SK-N-SH treated with all-trans-retinoic acid at 6 μM for 48 hours (cell line): ENCODE measurements around the gene C10orf105.
A peak's percentile ranks its signal among the peaks of the same experiment; 100 is the strongest.

Experiments
- ATAC-seq: fragments of 200-7000 bp; cut with Tn5 transposase; 3 replicates; pipeline ENCODE4 v1.9.1; 2020; ENCODE audit warnings: mild to moderate bottlenecking, moderate library complexity
- BACH2 ChIP-seq: fragments of 250-450 bp; sonication (Bioruptor Pico); IDR thresholded peaks from 2 replicates; pipeline ENCODE4 v1.9.0; 2021; ENCODE audit warnings: mild to moderate bottlenecking, borderline replicate concordance
- CSDC2 ChIP-seq: fragments of 250-450 bp; sonication (Bioruptor Pico); IDR thresholded peaks from 2 replicates; pipeline ENCODE4 v1.5.0; 2020; ENCODE audit warnings: mild to moderate bottlenecking, moderate library complexity
- ESRRG ChIP-seq: fragments of 250-450 bp; sonication (Bioruptor Pico); IDR thresholded peaks from 2 replicates; pipeline ENCODE4 v1.6.1; 2021; ENCODE audit warnings: mild to moderate bottlenecking
- GLIS3 ChIP-seq: fragments of 250-450 bp; sonication (Bioruptor Pico); IDR thresholded peaks from 2 replicates; pipeline ENCODE4 v1.5.0; 2020; ENCODE audit warnings: mild to moderate bottlenecking, moderate library complexity
- ISL1 ChIP-seq: fragments of 250-450 bp; sonication (Bioruptor Pico); IDR thresholded peaks from 2 replicates; pipeline ENCODE4 v2.1.2; 2022; ENCODE audit warnings: mild to moderate bottlenecking, moderate library complexity
- OSR1 ChIP-seq: fragments of 250-450 bp; sonication (Bioruptor Pico); IDR thresholded peaks from 2 replicates; pipeline ENCODE4 v1.8.0; 2022; ENCODE audit warnings: moderate library complexity, mild to moderate bottlenecking, inconsistent platforms
- PPARA ChIP-seq: fragments of 250-450 bp; sonication (Bioruptor Pico); IDR thresholded peaks from 2 replicates; pipeline ENCODE4 v1.5.0; 2020; ENCODE audit warnings: mild to moderate bottlenecking, borderline replicate concordance
- RARB ChIP-seq: fragments of 250-450 bp; sonication (Bioruptor Pico); IDR thresholded peaks from 2 replicates; pipeline ENCODE4 v1.8.0; 2021; ENCODE audit warnings: mild to moderate bottlenecking, moderate library complexity
- SNAI2 ChIP-seq: fragments of 250-450 bp; sonication (Bioruptor Pico); IDR thresholded peaks from 2 replicates; pipeline ENCODE4 v1.5.0; 2020; ENCODE audit warnings: mild to moderate bottlenecking, moderate library complexity
- TCF4 ChIP-seq: fragments of 250-450 bp; sonication (Bioruptor Pico); IDR thresholded peaks from 2 replicates; pipeline ENCODE4 v1.8.0; 2021; ENCODE audit warnings: mild to moderate bottlenecking, moderate library complexity, borderline replicate concordance
- ZFP3 ChIP-seq: fragments of 250-450 bp; sonication (Bioruptor Pico); IDR thresholded peaks from 2 replicates; pipeline ENCODE4 v1.5.0; 2020; ENCODE audit warnings: mild to moderate bottlenecking, moderate library complexity
- ZFP30 ChIP-seq: fragments of 450-650 bp; formaldehyde crosslinking; IDR thresholded peaks from 2 replicates; pipeline ENCODE4 v1.5.0; 2022; ENCODE audit warnings: mild to moderate bottlenecking, moderate library complexity
- ZNF565 ChIP-seq: fragments of 450-650 bp; formaldehyde crosslinking; conservative IDR thresholded peaks from 2 replicates; pipeline ENCODE4 v1.5.0; 2020; ENCODE audit warnings: low read depth, mild to moderate bottlenecking, moderate library complexity
- ZNF70 ChIP-seq: fragments of 450-650 bp; formaldehyde crosslinking; IDR thresholded peaks from 2 replicates; pipeline ENCODE4 v1.5.0; 2020; ENCODE audit warnings: mild to moderate bottlenecking, moderate library complexity
- ZNF8 ChIP-seq: fragments of 450-650 bp; formaldehyde crosslinking; IDR thresholded peaks from 2 replicates; pipeline ENCODE4 v1.5.0; 2020; ENCODE audit warnings: mild to moderate bottlenecking, moderate library complexity
- TF ChIP-seq, protein P1 (sequence below): fragments of 250-450 bp; sonication (Bioruptor Pico); IDR thresholded peaks from 2 replicates; pipeline ENCODE4 v1.8.0; 2021; ENCODE audit warnings: low read depth, mild to moderate bottlenecking, moderate library complexity, borderline replicate concordance
- TF ChIP-seq, protein P2 (sequence below): fragments of 250-450 bp; sonication (Bioruptor Pico); IDR thresholded peaks from 2 replicates; pipeline ENCODE4 v1.5.1; 2020; ENCODE audit warnings: low read depth, mild to moderate bottlenecking, moderate library complexity
- TF ChIP-seq, protein P3 (sequence below): fragments of 250-450 bp; sonication (Bioruptor Pico); IDR thresholded peaks from 2 replicates; pipeline ENCODE4 v1.8.0; 2020; ENCODE audit warnings: mild to moderate bottlenecking, moderate library complexity, borderline replicate concordance
- TF ChIP-seq, protein P4 (sequence below): fragments of 250-450 bp; sonication (Bioruptor Pico); IDR thresholded peaks from 2 replicates; pipeline ENCODE4 v1.5.0; 2020; ENCODE audit warnings: mild to moderate bottlenecking, moderate library complexity
- TF ChIP-seq, protein P5 (sequence below): fragments of 250-450 bp; sonication (Bioruptor Pico); IDR thresholded peaks from 2 replicates; pipeline ENCODE4 v1.5.1; 2021; ENCODE audit warnings: mild to moderate bottlenecking, moderate library complexity

The C10orf105 gene, protein sequence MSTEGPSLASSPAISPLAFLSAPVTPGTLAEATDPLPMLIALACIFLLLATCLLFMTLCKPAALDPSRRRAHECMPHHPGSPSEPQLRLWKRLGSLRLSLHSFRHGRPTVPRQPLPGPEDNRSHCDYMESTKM

DNA sequence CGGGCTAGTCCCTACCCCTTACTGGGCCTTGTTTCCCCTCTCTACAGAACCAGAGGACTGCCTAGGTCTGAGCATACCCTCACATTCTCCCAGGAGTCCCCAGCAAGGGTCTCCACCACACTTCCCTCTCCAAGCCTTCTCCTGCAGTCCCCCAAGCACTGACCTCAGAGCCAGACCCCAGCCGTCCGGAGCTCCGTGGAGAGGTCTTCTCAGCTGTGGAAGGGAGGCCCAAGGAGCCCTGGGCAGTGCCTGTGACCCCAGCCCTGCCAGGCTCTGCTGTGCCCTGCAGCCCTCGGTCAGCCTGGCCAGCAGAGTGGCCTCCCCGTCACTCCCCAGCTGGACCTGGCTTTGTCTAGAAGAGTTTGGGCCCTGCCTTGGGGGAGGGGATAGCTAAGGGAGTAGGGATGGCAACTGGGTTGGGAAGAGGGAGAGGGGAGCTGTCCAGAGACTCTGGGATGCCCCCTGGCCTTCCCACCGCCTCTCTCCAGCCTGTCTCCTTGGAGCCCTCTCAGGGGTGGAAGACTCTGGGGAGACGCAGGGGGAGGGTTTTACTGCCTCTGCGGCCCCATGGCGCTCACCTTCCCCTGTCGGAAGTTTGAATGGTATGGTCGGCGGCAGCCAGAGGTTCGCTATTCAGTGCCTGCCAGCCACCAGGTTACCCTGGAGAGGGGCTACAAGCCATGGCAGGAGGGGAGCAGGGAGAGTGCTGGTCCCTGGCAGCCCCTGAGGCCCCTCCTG is at the start of gene C10orf105:
Gene C10orf105 (minus strand): TSS at position 315 of the 738 bp plus-strand sequence. CDS start 3,441 bp downstream, outside the sequence.
- TF ChIP-seq, protein P1, sequence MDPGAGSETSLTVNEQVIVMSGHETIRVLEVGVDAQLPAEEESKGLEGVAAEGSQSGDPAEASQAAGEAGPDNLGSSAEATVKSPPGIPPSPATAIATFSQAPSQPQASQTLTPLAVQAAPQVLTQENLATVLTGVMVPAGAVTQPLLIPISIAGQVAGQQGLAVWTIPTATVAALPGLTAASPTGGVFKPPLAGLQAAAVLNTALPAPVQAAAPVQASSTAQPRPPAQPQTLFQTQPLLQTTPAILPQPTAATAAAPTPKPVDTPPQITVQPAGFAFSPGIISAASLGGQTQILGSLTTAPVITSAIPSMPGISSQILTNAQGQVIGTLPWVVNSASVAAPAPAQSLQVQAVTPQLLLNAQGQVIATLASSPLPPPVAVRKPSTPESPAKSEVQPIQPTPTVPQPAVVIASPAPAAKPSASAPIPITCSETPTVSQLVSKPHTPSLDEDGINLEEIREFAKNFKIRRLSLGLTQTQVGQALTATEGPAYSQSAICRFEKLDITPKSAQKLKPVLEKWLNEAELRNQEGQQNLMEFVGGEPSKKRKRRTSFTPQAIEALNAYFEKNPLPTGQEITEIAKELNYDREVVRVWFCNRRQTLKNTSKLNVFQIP (CRISPR knock-in tag): no peak
- no peak for TF ChIP-seq BACH2 (CRISPR knock-in tag)
- TF ChIP-seq SNAI2: no peak
- no peak for TF ChIP-seq GLIS3 (CRISPR knock-in tag)
- no peak for TF ChIP-seq ISL1 (CRISPR knock-in tag)
- no peak for TF ChIP-seq RARB (CRISPR knock-in tag)
- TF ChIP-seq, protein P2, sequence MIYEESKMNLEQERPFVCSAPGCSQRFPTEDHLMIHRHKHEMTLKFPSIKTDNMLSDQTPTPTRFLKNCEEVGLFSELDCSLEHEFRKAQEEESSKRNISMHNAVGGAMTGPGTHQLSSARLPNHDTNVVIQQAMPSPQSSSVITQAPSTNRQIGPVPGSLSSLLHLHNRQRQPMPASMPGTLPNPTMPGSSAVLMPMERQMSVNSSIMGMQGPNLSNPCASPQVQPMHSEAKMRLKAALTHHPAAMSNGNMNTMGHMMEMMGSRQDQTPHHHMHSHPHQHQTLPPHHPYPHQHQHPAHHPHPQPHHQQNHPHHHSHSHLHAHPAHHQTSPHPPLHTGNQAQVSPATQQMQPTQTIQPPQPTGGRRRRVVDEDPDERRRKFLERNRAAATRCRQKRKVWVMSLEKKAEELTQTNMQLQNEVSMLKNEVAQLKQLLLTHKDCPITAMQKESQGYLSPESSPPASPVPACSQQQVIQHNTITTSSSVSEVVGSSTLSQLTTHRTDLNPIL (CRISPR knock-in tag): no peak
- TF ChIP-seq ZNF70: no peak
- TF ChIP-seq TCF4: no peak
- no peak for TF ChIP-seq ZNF8 (CRISPR knock-in tag)
- TF ChIP-seq ZNF565 (CRISPR knock-in tag): no peak
- TF ChIP-seq, protein P3, sequence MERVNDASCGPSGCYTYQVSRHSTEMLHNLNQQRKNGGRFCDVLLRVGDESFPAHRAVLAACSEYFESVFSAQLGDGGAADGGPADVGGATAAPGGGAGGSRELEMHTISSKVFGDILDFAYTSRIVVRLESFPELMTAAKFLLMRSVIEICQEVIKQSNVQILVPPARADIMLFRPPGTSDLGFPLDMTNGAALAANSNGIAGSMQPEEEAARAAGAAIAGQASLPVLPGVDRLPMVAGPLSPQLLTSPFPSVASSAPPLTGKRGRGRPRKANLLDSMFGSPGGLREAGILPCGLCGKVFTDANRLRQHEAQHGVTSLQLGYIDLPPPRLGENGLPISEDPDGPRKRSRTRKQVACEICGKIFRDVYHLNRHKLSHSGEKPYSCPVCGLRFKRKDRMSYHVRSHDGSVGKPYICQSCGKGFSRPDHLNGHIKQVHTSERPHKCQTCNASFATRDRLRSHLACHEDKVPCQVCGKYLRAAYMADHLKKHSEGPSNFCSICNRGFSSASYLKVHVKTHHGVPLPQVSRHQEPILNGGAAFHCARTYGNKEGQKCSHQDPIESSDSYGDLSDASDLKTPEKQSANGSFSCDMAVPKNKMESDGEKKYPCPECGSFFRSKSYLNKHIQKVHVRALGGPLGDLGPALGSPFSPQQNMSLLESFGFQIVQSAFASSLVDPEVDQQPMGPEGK (CRISPR knock-in tag): no peak
- TF ChIP-seq, protein P4, sequence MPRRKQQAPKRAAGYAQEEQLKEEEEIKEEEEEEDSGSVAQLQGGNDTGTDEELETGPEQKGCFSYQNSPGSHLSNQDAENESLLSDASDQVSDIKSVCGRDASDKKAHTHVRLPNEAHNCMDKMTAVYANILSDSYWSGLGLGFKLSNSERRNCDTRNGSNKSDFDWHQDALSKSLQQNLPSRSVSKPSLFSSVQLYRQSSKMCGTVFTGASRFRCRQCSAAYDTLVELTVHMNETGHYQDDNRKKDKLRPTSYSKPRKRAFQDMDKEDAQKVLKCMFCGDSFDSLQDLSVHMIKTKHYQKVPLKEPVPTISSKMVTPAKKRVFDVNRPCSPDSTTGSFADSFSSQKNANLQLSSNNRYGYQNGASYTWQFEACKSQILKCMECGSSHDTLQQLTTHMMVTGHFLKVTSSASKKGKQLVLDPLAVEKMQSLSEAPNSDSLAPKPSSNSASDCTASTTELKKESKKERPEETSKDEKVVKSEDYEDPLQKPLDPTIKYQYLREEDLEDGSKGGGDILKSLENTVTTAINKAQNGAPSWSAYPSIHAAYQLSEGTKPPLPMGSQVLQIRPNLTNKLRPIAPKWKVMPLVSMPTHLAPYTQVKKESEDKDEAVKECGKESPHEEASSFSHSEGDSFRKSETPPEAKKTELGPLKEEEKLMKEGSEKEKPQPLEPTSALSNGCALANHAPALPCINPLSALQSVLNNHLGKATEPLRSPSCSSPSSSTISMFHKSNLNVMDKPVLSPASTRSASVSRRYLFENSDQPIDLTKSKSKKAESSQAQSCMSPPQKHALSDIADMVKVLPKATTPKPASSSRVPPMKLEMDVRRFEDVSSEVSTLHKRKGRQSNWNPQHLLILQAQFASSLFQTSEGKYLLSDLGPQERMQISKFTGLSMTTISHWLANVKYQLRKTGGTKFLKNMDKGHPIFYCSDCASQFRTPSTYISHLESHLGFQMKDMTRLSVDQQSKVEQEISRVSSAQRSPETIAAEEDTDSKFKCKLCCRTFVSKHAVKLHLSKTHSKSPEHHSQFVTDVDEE (CRISPR knock-in tag): no peak
- TF ChIP-seq ZFP30 (CRISPR knock-in tag): no peak
- TF ChIP-seq PPARA: no peak
- TF ChIP-seq ESRRG (CRISPR knock-in tag): no peak
- no peak for TF ChIP-seq OSR1 (CRISPR knock-in tag)
- no peak for TF ChIP-seq CSDC2 (CRISPR knock-in tag)
- TF ChIP-seq ZFP3 (CRISPR knock-in tag): no peak
- no peak for ATAC-seq

DNA sequence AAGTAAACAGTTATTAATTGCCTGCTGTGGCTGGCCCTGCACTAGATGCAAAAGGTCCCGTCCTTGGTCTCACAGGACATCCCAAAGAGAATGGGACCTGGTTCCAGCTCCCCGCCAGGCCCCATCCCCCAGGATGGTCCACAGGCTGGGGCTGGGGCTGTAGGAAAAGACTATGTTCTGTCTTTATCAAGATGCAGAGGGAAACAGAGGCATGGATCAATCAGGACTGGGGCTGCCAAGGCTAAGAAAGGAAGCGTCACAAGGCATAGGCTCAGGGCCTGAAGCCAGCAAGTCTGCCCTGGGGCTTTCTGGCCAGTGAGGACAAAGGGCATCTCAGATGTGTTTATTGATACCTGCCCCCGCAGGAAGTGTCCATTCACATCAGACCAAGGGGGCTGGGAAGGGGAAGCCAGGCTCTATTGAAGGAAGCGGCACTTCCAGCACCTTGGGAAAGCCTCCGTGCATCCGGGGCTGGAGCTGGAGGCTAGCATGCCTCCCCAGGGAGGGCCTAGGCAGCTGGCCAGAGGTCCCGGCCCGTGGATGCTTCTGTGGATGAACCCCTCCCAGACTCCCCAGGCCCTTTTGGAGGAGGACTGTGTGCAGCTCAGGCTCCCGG is 48.0 kb upstream of the C10orf105 start:
- ATAC-seq: no peak
- TF ChIP-seq RARB (CRISPR knock-in tag) (no peak), ZFP3 (CRISPR knock-in tag) (peak; percentile 5; the same call in 1 of the 2 replicates)

DNA sequence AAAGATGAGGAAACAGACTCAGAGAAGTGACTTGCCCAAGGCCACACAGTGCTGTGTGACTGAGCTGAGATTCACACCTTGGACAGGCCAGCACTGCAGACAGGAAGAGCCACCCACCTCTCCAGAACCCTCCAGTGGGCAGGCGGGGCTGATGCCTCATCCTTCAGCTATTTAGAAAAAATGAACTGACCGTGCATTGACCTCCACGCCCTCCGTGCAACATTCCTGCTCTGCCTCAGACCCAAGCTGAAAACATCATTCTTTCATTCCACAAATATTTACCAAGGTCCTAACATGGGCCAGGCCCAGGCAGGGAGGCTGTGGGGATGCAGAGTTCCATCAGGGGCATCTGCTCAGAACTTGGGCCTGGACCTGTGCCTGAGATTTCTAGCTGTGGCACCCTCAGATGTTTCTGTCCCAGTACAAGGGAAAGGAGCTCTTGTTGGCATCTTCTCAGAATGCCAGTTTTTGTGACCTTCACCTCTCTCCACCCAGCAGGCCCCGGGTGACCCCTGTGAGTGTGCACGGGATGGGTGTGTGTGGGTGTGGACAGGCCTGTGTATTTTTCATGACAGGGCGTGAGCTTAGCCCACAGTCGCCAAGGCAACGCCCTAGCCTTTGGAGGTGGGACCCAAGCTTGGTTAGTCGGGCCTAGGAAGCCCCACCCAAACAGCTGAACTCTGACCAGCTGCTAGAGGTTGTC is 47.3 kb upstream of the C10orf105 start:
- ATAC-seq: peak; percentile 91
- TF ChIP-seq, protein P5, sequence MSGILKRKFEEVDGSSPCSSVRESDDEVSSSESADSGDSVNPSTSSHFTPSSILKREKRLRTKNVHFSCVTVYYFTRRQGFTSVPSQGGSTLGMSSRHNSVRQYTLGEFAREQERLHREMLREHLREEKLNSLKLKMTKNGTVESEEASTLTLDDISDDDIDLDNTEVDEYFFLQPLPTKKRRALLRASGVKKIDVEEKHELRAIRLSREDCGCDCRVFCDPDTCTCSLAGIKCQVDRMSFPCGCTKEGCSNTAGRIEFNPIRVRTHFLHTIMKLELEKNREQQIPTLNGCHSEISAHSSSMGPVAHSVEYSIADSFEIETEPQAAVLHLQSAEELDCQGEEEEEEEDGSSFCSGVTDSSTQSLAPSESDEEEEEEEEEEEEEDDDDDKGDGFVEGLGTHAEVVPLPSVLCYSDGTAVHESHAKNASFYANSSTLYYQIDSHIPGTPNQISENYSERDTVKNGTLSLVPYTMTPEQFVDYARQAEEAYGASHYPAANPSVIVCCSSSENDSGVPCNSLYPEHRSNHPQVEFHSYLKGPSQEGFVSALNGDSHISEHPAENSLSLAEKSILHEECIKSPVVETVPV (CRISPR knock-in tag): no peak
- TF ChIP-seq ZNF565 (CRISPR knock-in tag) (no peak), GLIS3 (CRISPR knock-in tag) (no peak; the same call in 1 of the 2 replicates), TCF4 (no peak), PPARA (no peak), ZFP30 (CRISPR knock-in tag) (no peak), ESRRG (CRISPR knock-in tag) (no peak), ZFP3 (CRISPR knock-in tag) (0 out of 2 replicates have a peak, but pooled peaks have one; percentile 25), SNAI2 (no peak), ZNF8 (CRISPR knock-in tag) (no peak), ISL1 (CRISPR knock-in tag) (peak; percentile 48)
- TF ChIP-seq, protein P4 (CRISPR knock-in tag): no peak
- TF ChIP-seq, protein P1 (CRISPR knock-in tag): 0 out of 2 replicates have a peak, but pooled peaks have one; percentile 76
